ENCODE data around the gene PLCE1.
"Not testable (repeated sequence)": the region's sequence is repeated elsewhere in the genome, so short reads cannot be mapped to it uniquely, and the experiment has no call there.

PLCE1 gene

GRCh38 chr10:93967756-93968155 lies 26.0 kb upstream of the PLCE1 start:
- H3K27me3 ChIP-seq (ENCODE audit: control insufficient read depth, insufficient read depth, low read length) = no peaks in the 10 kb centered on the region
- no peak overlapping the region for H3K4me2 ChIP-seq (ENCODE audit: low read length)
- no peak overlapping the region for H3K9ac ChIP-seq (ENCODE audit: low read depth, low read length)
- H3K36me3 ChIP-seq (ENCODE audit: insufficient read depth, low read length) = no peaks in the 10 kb centered on the region
- H3K9me3 ChIP-seq (replicated peaks; ENCODE audit: low read length) = no peaks in the 10 kb centered on the region
- H3K4me1 ChIP-seq (ENCODE audit: control insufficient read depth, insufficient read depth, low read length) = no peaks in the 10 kb centered on the region
- H3K4me3 ChIP-seq (ENCODE audit: low read length) = no peak overlapping the region

GRCh38 chr10:93968540-93968945 lies 25.2 kb upstream of the PLCE1 start:
- Histone ChIP-seq H3K4me1 (ENCODE audit: control insufficient read depth, insufficient read depth, low read length) (no peaks in the 10 kb centered on the region), H3K27me3 (ENCODE audit: control insufficient read depth, insufficient read depth, low read length) (no peaks in the 10 kb centered on the region), H3K4me2 (ENCODE audit: low read length) (no peak overlapping the region), H3K4me3 (ENCODE audit: low read length) (no peak overlapping the region), H3K36me3 (ENCODE audit: insufficient read depth, low read length) (no peaks in the 10 kb centered on the region), H3K9ac (ENCODE audit: low read depth, low read length) (no peak overlapping the region), H3K9me3 (replicated peaks; ENCODE audit: low read length) (no peaks in the 10 kb centered on the region)

- not testable (repeated sequence) for H3K27me3 ChIP-seq (ENCODE audit: control insufficient read depth, insufficient read depth, low read length); H3K9me3 ChIP-seq (replicated peaks; ENCODE audit: low read length); H3K9ac ChIP-seq (ENCODE audit: low read depth, low read length); H3K4me2 ChIP-seq (ENCODE audit: low read length); H3K4me3 ChIP-seq (ENCODE audit: low read length); H3K36me3 ChIP-seq (ENCODE audit: insufficient read depth, low read length); H3K4me1 ChIP-seq (ENCODE audit: control insufficient read depth, insufficient read depth, low read length)
These were observed 23.2 kb upstream of the PLCE1 start for GRCh38 chr10:93970433-93971010.

GRCh38 chr10:93973748-93974445 lies 19.8 kb upstream of the PLCE1 start:
- H3K36me3 ChIP-seq (ENCODE audit: insufficient read depth, low read length) = no peaks in the 10 kb centered on the region
- no peaks in the 10 kb centered on the region for H3K27me3 ChIP-seq (ENCODE audit: control insufficient read depth, insufficient read depth, low read length)
- H3K9ac ChIP-seq (ENCODE audit: low read depth, low read length) = no peak overlapping the region
- no peaks in the 10 kb centered on the region for H3K4me1 ChIP-seq (ENCODE audit: control insufficient read depth, insufficient read depth, low read length)
- no peak overlapping the region for H3K4me3 ChIP-seq (ENCODE audit: low read length)
- no peak overlapping the region for H3K4me2 ChIP-seq (ENCODE audit: low read length)
- no peaks in the 10 kb centered on the region for H3K9me3 ChIP-seq (replicated peaks; ENCODE audit: low read length)

GRCh38 chr10:93977442-93977841 lies 16.3 kb upstream of the PLCE1 start:
- H3K9ac ChIP-seq (ENCODE audit: low read depth, low read length) = no peak overlapping the region
- no peaks in the 10 kb centered on the region for H3K4me1 ChIP-seq (ENCODE audit: control insufficient read depth, insufficient read depth, low read length)
- H3K36me3 ChIP-seq (ENCODE audit: insufficient read depth, low read length) = no peaks in the 10 kb centered on the region
- H3K4me3 ChIP-seq (ENCODE audit: low read length) = no peak overlapping the region
- H3K4me2 ChIP-seq (ENCODE audit: low read length) = no peak overlapping the region
- no peaks in the 10 kb centered on the region for H3K27me3 ChIP-seq (ENCODE audit: control insufficient read depth, insufficient read depth, low read length)
- H3K9me3 ChIP-seq (replicated peaks; ENCODE audit: low read length) = no peaks in the 10 kb centered on the region

- Histone ChIP-seq H3K4me3 (ENCODE audit: low read length) (no peak overlapping the region), H3K27me3 (ENCODE audit: control insufficient read depth, insufficient read depth, low read length) (no peaks in the 10 kb centered on the region), H3K9ac (ENCODE audit: low read depth, low read length) (no peak overlapping the region), H3K4me2 (ENCODE audit: low read length) (no peak overlapping the region), H3K4me1 (ENCODE audit: control insufficient read depth, insufficient read depth, low read length) (no peaks in the 10 kb centered on the region), H3K36me3 (ENCODE audit: insufficient read depth, low read length) (no peaks in the 10 kb centered on the region), H3K9me3 (replicated peaks; ENCODE audit: low read length) (no peaks in the 10 kb centered on the region)
These were observed 13.2 kb upstream of the PLCE1 start for GRCh38 chr10:93980486-93980885.

GRCh38 chr10:93991114-93991513 lies 2.6 kb upstream of the PLCE1 start:
- Histone ChIP-seq H3K4me2 (ENCODE audit: low read length) (no peak overlapping the region), H3K4me3 (ENCODE audit: low read length) (no peak overlapping the region), H3K9ac (ENCODE audit: low read depth, low read length) (no peak overlapping the region), H3K27me3 (ENCODE audit: control insufficient read depth, insufficient read depth, low read length) (no peaks in the 10 kb centered on the region), H3K9me3 (replicated peaks; ENCODE audit: low read length) (no peaks in the 10 kb centered on the region), H3K4me1 (ENCODE audit: control insufficient read depth, insufficient read depth, low read length) (peaks cover 41% of the 10 kb centered on the region), H3K36me3 (ENCODE audit: insufficient read depth, low read length) (no peaks in the 10 kb centered on the region)

GRCh38 chr10:93991596-93992284 lies 2.0 kb upstream of the PLCE1 start:
- Histone ChIP-seq H3K36me3 (ENCODE audit: insufficient read depth, low read length) (no peaks in the 10 kb centered on the region), H3K4me1 (ENCODE audit: control insufficient read depth, insufficient read depth, low read length) (peaks cover 41% of the 10 kb centered on the region), H3K9ac (ENCODE audit: low read depth, low read length) (no peak overlapping the region), H3K4me2 (ENCODE audit: low read length) (peak overlapping the region; percentile 64), H3K4me3 (ENCODE audit: low read length) (no peak overlapping the region), H3K9me3 (replicated peaks; ENCODE audit: low read length) (no peaks in the 10 kb centered on the region), H3K27me3 (ENCODE audit: control insufficient read depth, insufficient read depth, low read length) (no peaks in the 10 kb centered on the region)

GRCh38 chr10:93992400-93993030 lies 1.2 kb upstream of the PLCE1 start:
- peaks cover 41% of the 10 kb centered on the region for H3K4me1 ChIP-seq (ENCODE audit: control insufficient read depth, insufficient read depth, low read length)
- H3K27me3 ChIP-seq (ENCODE audit: control insufficient read depth, insufficient read depth, low read length) = no peaks in the 10 kb centered on the region
- no peak overlapping the region for H3K4me3 ChIP-seq (ENCODE audit: low read length)
- H3K4me2 ChIP-seq (ENCODE audit: low read length) = no peak overlapping the region
- H3K9me3 ChIP-seq (replicated peaks; ENCODE audit: low read length) = no peaks in the 10 kb centered on the region
- H3K36me3 ChIP-seq (ENCODE audit: insufficient read depth, low read length) = no peaks in the 10 kb centered on the region
- no peak overlapping the region for H3K9ac ChIP-seq (ENCODE audit: low read depth, low read length)

GRCh38 chr10:93993414-93993781 lies 333 bp upstream of the PLCE1 start:
- H3K36me3 ChIP-seq (ENCODE audit: insufficient read depth, low read length) = no peaks in the 10 kb centered on the region
- no peaks in the 10 kb centered on the region for H3K27me3 ChIP-seq (ENCODE audit: control insufficient read depth, insufficient read depth, low read length)
- peak overlapping the region; percentile 72 for H3K9ac ChIP-seq (ENCODE audit: low read depth, low read length)
- peaks cover 41% of the 10 kb centered on the region for H3K4me1 ChIP-seq (ENCODE audit: control insufficient read depth, insufficient read depth, low read length)
- H3K4me3 ChIP-seq (ENCODE audit: low read length) = peak overlapping the region; percentile 88
- no peaks in the 10 kb centered on the region for H3K9me3 ChIP-seq (replicated peaks; ENCODE audit: low read length)
- peak overlapping the region; percentile 98 for H3K4me2 ChIP-seq (ENCODE audit: low read length)

GRCh38 chr10:93994438-93994801 lies 689 bp downstream of the PLCE1 start:
- Histone ChIP-seq H3K36me3 (ENCODE audit: insufficient read depth, low read length) (no peaks in the 10 kb centered on the region), H3K4me2 (ENCODE audit: low read length) (peak overlapping the region; percentile 98), H3K9me3 (replicated peaks; ENCODE audit: low read length) (no peaks in the 10 kb centered on the region), H3K4me1 (ENCODE audit: control insufficient read depth, insufficient read depth, low read length) (peaks cover 46% of the 10 kb centered on the region), H3K9ac (ENCODE audit: low read depth, low read length) (peak overlapping the region; percentile 72), H3K4me3 (ENCODE audit: low read length) (peak overlapping the region; percentile 88), H3K27me3 (ENCODE audit: control insufficient read depth, insufficient read depth, low read length) (no peaks in the 10 kb centered on the region)

Measured in skeletal muscle satellite cell (primary cell).